ENCODE measurements around the gene NFS1.
"Not testable (repeated sequence)": the region's sequence is repeated elsewhere in the genome, so short reads cannot be mapped to it uniquely, and the experiment has no call there.

Gene NFS1

GRCh38 chr20:35708502-35708901, 9.3 kb upstream of the NFS1 start:
- DNase-seq (ENCODE audit: low read depth), result no peak

GRCh38 chr20:35706591-35707529, 7.7 kb upstream of the NFS1 start:
- DNase-seq (ENCODE audit: low read depth), result not testable (repeated sequence)

GRCh38 chr20:35705894-35706293, 6.7 kb upstream of the NFS1 start:
- DNase-seq (ENCODE audit: low read depth), result not testable (repeated sequence)

- DNase-seq (ENCODE audit: low read depth), result no peak
Measured at GRCh38 chr20:35704514-35705261, 5.5 kb upstream of the NFS1 start.

GRCh38 chr20:35702824-35703695, 3.9 kb upstream of the NFS1 start:
- no peak for DNase-seq (ENCODE audit: low read depth)

GRCh38 chr20:35702051-35702823, 3.1 kb upstream of the NFS1 start:
- DNase-seq (ENCODE audit: low read depth), result no peak

GRCh38 chr20:35700625-35701148, 1.5 kb upstream of the NFS1 start:
- DNase-seq (ENCODE audit: low read depth), result no peak

GRCh38 chr20:35699957-35700624, 939 bp upstream of the NFS1 start:
- DNase-seq (ENCODE audit: low read depth), result no peak

- no peak for DNase-seq (ENCODE audit: low read depth)
Measured at GRCh38 chr20:35698298-35699126, 640 bp downstream of the NFS1 start.

- DNase-seq (ENCODE audit: low read depth), result no peak
Measured at GRCh38 chr20:35697696-35698297, 1.4 kb downstream of the NFS1 start.

- no peak for DNase-seq (ENCODE audit: low read depth)
Measured at GRCh38 chr20:35695978-35696377, 3.2 kb downstream of the NFS1 start.

- no peak for DNase-seq (ENCODE audit: low read depth)
Measured at GRCh38 chr20:35695245-35695749, 3.9 kb downstream of the NFS1 start.

GRCh38 chr20:35690265-35690664, 8.9 kb downstream of the NFS1 start:
- DNase-seq (ENCODE audit: low read depth), result no peak

- DNase-seq (ENCODE audit: low read depth), result not testable (repeated sequence)
Measured at GRCh38 chr20:35686872-35687271, 12.3 kb downstream of the NFS1 start.

GRCh38 chr20:35685368-35685767, 13.8 kb downstream of the NFS1 start:
- not testable (repeated sequence) for DNase-seq (ENCODE audit: low read depth)

GRCh38 chr20:35681960-35682359, 17.2 kb downstream of the NFS1 start:
- DNase-seq (ENCODE audit: low read depth), result no peak

GRCh38 chr20:35680452-35681183, 18.5 kb downstream of the NFS1 start:
- no peak for DNase-seq (ENCODE audit: low read depth)

GRCh38 chr20:35674921-35675320, 24.2 kb downstream of the NFS1 start:
- DNase-seq (ENCODE audit: low read depth), result no peak

All from T-helper 22 cell (primary cell).